Measurements from ENCODE around the gene AKR1D1.
"Not testable (repeated sequence)": the region's sequence is repeated elsewhere in the genome, so short reads cannot be mapped to it uniquely, and the experiment has no call there.

The AKR1D1 gene, protein sequence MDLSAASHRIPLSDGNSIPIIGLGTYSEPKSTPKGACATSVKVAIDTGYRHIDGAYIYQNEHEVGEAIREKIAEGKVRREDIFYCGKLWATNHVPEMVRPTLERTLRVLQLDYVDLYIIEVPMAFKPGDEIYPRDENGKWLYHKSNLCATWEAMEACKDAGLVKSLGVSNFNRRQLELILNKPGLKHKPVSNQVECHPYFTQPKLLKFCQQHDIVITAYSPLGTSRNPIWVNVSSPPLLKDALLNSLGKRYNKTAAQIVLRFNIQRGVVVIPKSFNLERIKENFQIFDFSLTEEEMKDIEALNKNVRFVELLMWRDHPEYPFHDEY

DNA sequence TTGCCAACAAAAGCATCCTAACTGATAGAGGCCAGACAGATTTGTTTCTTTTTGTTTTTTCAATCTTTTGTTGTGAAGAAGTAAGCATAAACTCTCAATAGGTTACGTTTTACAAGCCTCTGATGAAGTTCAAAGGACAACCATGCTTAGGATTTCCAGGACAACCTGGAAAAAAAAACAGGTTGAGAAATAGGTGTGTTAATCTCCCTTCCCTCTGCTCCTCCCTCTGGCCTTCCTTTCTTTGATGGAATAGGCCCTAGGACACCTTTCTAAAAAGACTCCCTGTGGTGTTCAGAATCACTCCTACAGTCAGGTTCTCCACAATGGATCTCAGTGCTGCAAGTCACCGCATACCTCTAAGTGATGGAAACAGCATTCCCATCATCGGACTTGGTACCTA is at the start of gene AKR1D1:
TSS of gene AKR1D1 (plus strand) at position 264 of the 400 bp plus-strand sequence. CDS start at position 324, 60 bp downstream.
- DNase-seq: no peak

DNA sequence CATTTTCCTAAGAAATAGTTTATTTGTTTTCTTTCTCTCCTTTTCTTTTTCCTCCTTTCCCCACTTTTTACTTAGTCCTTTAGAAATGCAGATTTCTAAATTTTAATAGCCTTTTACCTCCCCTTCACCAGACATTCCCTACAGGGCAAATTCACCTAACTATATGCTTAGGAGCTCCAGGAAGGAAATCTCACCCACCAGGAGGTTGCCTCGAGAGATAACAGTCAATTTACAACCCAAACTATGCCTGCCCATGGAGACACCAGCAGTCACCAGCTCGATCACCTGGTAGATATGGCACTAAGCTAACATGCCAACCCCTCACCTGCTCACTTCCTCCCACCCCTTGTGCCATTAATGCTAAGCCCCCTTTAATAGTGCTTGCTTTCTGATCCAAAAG is 49.2 kb upstream of the AKR1D1 start:
- no peak for DNase-seq

DNA sequence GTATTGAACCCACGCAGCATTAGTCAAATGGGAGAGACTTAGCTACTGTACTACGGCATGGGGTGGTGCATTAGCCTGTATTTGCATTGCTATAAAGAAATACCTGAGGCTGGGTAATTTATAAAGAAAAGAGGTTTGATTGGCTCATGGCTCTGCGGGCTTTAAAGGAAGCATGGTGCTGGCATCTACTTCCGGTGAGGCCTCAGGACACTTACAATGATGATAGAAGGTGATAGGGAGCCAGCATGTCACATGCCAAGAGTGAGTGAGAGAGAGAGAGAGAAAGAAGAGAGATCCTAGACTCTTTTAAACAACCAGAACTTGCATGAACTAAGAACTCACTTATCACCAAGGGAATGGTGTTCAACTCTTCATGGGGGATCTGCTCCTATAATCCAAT is 47.1 kb upstream of the AKR1D1 start:
- no peak for DNase-seq

DNA sequence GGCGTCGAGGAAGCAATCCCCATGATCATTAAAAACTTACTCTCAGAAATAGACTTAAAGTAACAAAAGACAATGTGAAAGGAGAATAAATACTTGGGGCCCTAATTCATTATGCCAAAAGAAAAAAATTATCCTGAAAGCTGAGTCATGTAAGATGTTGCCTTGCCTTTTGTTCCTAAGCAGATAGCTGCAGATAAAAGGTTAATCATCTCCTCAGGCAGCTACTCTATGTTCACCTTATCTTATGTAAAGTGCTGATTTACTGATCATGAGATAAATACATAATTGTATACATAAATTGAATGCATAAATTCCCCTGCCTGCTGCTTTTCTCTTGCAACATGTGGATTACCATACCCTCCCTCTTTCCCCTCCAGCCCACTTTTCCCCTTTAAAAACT is 46.3 kb upstream of the AKR1D1 start:
- no peak for DNase-seq

DNA sequence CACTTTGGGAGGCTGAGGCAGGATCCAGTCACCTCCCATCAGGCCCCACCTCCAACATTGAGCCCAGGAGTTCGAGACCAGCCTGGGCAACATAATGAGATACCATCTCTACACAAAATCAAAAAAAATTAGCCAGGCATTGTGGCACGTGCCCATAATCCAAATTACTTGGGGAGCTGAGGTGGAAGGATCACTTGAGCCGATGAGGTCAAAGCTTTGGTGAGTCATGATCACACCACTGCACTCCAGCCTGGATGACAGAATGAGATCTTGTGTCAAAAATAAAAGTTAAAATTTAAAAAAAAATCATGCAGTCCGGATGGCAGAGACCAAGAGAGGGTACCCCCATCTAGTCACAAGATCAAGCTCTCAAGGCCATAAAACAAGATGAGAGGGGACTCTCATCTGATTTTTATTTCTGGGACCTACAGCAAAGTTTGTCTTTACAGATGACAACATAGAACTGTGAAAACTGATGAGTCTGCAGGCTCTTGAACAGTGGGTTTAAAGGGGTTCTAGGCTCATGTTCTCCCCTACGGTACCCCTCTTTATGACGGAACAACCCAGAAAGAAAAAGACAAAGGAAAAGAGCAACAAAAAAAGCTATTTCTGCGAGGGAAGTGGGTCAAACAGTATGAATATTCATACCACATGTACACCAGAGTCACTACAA is 45.4 kb upstream of the AKR1D1 start:
- DNase-seq: no peak

DNA sequence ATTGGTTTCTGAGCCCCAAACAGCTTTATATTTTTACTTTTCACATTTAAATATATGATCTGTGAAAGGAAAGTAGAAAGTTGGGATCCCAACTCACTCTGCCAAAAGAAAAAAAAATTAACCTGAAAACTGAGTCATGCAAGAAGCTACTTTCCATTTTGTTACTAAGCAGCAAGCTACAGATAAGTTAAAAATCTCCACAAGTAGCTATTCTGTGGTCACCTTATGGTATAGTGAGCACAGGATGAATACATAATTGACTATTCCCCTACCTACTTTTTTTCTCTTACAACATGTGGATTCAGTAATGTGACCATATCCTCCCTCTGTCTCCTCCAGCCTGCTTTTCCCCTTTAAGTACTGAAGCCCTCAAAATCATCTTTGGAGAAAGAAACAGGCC is 44.1 kb upstream of the AKR1D1 start:
- DNase-seq: no peak

DNA sequence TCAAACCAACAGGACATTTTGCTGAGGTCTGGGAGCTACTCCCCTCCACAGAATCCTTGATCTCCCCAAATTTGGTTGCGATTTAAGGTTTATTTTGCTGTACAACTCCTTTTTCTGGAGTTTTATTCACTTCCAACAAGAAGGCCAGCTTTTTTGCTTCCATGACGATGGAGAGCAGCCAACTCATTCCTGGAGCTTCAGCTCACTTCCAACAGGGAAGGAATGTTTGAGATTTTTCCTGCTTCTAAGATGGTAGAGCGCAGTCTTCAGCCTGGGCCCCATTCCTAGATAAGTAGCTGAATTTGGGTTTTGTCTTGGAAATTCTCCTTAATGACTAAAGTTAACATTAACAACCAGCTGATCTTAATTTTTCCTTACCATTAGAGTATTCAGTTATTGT is 43.5 kb upstream of the AKR1D1 start:
- DNase-seq: no peak

DNA sequence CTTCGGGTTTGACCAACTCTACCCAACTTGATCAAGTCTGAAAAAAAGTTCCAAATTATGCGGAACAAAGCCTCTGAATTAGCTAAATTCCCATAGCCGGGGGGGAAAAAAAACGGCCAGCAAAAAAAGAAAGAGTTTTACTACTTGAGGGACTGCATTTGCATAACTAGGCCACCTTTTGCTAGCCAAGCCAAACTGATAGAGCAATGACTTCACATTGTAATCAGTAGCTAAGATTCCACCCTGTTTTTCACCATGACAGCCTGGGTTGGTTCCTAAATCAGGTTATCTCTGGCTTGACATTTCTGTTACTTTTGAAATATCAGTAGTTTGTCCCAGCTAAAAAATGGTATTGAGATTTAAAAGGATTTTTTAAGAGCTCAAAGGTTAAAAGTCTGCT is 43.0 kb upstream of the AKR1D1 start:
- DNase-seq: no peak

DNA sequence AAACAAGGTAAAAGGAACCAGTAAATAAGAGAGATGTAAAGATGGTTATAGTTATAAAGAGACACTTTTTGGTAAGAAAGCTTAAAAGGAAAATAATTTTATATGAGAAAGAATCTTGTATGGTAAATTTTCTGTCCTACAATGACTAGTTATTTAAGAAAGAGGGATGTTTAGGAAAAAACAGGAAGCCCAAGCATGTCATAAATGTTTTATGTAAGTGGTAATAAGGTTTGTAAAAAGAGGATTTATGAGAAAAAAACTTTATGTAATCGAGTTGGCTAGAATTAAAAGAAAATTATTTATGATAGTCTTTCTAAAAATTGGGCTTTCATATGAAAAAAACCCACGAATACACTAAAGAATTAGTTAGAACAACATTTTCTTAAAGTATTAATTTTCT is 40.1 kb upstream of the AKR1D1 start:
- DNase-seq: no peak

DNA sequence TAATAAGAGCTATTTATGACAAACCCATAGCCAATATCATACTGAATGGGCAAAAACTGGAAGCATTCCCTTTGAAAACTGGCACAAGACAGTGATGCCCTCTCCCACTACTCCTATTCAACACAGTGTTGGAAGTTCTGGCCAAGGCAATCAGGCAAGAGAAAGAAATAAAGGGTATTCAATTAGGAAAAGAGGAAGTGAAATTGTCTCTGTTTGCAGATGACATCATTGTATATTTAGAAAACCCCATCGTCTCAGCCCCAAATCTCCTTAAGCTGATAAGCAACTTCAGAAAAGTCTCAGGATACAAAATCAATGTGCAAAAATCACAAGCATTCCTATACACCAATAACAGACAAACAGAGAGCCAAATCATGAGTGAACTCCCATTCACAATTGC is 36.2 kb upstream of the AKR1D1 start:
- not testable (repeated sequence) for DNase-seq

DNA sequence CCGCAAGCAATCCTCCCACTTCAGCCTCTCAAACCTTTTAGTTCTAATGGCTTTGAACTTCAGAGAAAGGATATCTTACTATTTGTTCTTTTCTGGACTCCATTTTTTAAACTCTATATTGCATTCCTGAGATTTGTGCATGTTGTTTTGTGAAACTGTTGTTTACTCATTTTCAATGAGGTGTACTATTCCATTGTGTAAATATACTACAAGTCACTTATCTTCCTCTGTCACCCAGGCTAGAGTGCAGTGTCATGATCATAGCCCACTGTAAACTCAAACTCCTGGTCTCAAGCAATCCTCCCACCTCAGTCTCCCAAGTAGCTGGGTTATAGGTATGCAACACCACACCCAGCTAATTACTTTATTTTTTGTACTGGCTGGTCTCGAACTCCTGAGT is 31.4 kb upstream of the AKR1D1 start:
- DNase-seq: no peak

DNA sequence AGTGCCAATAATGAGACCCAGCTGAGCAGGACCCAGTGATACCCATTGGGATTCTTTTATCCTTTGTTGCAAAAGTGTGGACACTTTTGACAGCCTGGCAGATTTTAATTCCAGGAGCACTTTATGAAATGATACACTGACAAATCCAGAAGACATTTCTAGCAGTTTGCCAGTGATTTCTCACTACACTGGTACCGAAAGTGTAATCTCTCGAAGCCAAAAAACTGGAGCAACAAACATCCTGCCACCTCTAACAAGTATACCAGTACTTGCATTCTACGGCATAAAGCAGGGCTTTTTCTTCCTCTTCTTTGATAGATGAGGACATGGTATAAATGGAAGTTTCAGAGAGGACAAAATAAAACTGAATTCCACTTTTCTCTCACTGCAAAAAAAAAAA is 28.4 kb upstream of the AKR1D1 start:
- no peak for DNase-seq

DNA sequence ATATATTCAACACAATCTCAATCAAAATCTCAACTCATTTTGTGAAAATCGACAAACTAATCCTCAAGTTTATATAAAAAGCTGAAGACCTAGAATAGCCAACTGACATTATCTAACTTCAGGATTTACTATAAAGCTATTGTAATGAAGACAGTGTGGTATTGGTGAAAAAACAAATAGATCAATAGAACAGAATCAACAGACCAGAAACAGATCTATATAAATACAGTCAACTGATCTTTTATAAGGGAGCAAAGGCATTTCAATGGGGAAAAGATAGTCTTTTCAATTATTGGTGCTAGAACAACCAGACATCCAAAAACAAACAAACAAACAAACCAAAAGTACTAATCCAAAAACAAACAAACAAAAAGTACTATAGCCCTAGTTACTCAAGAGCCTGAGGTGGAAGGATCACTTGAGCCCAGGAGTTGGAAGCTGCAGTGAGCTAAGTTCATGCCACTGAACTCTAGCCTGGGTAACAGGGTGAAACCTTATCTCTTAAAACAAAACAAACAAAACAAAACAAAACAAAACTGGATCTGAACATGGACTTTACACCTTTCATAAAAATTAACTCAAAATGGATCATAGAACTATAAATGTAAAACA is 26.6 kb upstream of the AKR1D1 start:
- DNase-seq: no peak

DNA sequence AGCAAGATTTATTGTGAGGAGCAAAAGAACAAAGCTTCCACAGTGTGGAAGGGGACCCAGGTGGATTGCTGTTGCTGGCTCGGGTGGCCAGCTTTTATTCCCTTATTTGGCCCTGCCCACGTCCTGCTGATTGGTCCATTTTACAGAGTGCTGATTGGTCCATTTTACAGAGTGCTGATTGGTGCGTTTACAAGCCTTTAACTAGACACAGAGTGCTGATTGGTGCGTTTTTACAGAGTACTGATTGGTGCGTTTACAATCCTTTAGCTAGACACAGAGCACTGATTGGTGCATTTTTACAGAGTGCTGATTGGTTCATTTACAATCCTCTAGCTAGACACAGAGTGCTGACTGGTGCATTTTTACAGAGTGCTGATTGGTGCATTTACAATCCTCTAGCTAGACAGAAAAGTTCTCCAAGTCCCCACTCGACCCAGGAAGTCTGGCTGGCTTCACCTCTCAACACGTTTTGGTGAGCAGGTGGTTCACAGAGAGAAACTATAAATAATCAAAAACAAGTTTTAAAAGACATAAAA is 24.5 kb upstream of the AKR1D1 start:
- DNase-seq: not testable (repeated sequence)

DNA sequence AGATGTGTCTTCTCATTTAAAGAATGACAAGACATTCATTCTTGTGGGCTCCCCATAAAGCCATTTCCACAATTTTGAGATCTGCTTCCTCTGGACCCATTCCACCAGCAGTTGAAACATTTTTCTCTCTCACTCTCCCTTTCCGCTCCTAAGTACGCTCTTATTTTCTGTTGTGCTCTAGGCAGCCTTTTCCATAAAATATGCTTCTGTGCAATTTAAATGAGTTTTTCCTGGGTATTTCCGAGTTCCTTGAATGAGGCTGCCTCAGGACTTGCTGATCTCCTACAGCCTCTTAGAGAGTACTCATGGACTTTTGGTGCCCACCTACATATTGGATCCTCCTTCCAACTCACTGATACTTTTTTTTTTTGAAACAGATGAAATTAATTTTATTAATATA is 23.6 kb upstream of the AKR1D1 start:
- DNase-seq: no peak

DNA sequence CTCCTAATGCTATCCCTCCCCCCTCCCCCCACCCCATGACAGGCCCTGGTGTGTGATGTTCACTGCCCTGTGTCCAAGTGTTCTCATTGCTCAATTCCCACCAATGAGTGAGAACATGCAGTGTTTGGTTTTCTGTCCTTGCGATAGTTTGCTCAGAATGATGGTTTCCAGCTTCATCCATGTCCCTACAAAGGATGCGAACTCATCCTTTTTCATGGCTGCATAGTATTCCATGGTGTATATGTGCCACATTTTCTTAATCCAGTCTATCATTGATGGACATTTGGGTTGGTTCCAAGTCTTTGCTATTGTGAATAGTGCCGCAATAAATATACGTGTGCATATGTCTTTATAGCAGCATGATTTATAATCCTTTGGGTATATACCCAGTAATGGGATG is 20.6 kb upstream of the AKR1D1 start:
- DNase-seq: not testable (repeated sequence)

DNA sequence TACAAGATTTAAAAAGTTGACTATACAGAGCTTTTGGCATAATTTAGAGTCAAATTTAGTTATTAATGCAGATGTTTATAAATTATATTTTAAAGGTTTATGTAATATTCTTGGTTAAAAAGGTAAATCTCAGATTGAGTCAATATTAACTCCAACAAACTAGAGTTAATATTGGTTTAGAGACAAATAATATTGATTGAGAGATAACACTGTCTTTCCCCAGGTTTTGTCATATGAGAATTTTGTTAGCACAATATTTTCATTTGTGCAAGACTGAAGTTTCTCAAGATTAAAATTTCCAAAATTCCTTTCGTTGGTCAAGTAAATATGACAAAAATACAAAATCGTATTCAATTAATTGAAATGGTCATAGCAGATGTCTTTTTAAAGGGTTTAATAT is 12.9 kb upstream of the AKR1D1 start:
- no peak for DNase-seq

DNA sequence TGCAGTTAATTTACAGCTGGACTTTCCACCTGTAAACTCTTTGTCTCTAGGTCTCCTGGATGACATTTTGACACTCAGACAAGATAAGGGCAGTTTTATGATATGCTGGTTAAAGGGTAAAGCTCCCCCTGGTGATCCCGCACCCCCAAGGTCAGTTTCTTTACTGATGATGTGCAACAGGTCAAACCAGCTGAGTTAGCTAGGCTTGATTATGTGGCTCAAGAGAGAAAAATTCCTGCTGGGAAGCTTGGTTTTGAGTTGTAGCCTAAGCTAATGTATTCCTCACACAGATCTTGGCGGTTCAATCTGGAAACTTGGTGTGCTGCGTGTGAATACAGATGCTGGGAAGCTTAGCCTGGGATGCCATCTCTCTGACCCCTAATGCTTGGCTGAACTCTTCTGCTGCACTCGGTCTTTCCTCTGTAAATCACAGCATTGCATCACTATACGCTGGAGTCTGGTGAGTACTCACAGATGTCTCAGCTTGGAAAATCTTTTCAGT is 11.4 kb upstream of the AKR1D1 start:
- DNase-seq: no peak

DNA sequence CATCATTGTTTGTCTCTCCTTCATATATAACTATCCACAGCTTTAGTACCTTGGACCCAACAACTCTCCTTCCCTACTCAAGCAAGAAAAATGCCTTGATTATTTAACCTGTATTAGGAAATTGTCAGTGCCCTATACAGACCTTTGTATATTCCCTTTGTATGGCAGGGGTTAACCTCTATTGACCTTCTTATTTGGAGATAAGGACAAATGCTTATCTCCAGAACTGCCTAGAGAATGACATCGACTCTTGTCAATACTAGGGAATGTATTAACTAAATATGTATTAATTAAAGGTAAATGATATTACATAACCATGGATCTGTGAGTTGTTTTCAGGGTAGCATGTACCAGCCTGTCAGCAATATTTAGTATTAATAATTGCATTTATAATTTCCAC is 10.4 kb upstream of the AKR1D1 start:
- no peak for DNase-seq

DNA sequence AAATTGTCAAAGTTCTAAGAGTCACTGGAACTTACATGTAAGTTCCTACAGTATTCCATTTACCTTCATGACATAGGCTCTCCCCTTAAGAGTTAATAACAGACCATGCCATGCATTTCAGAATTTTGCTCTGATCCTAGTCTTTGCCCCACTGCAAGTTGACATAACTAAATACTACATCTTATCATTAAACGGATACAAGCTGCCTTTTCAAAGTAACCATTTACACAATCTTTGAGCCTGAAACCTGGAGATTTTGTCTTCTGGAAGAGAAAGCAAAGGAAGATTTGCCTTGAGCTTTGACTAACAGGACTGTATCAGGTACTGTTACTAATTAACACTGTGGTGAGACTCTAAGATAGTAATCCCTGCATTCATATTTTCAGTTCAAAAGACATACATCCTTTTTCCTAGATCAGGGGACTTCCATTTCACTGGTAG is 9.3 kb upstream of the AKR1D1 start:
- DNase-seq: no peak

DNA sequence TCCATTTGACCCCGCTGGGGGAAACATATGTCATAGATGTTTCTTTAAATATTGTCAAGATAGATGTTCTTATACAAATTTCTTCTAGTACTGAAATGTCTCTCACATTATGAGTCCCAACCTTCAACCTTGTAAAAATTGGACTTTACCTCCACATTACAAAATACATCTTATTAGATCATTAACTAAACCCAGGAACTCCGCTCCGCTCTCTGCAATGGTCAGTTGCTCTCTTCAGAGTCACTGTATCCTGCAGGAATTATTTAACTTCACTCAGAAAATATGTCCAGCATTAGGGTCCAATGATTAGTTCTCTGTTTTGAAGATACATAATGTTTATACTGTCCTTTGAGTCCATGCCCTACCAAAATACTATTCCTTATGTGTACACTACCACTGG is 8.5 kb upstream of the AKR1D1 start:
- no peak for DNase-seq

DNA sequence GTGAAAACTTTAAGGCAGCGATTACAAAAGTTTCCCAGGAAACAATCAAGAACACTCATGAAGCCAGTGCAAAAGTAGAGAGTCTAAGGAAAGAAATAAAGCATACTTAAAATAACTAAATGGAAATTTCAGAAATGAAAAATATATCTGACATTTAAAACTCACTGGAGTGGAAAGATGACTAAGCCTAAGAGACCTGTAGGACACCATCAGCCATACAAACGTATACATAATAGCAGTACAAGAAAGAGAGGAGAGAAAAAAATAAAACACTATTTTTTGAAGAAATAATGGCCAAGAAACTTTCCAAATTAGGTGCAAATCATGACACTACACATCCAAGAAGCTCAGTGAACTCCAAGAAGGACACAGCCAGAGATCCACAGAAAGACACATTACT is 5.4 kb upstream of the AKR1D1 start:
- DNase-seq: no peak

DNA sequence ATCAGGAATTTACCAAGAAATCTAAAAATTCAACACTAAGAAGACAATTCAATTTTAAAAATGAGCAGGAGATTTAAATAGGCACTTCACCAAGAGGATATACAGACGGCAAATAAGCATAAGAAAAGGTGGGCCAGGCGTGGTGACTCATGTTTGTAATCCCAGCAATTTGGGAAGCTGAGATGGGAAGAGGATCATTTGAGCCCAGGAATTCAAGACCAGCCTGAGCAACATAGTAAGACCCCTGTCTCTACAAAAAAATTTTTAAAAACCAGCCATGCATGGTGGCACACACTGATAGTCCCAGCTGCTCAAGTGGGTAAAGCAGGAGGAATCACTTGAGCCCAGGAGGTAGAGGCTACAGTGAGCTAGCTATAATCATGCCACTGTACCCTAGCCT is 3.5 kb upstream of the AKR1D1 start:
- DNase-seq: no peak

DNA sequence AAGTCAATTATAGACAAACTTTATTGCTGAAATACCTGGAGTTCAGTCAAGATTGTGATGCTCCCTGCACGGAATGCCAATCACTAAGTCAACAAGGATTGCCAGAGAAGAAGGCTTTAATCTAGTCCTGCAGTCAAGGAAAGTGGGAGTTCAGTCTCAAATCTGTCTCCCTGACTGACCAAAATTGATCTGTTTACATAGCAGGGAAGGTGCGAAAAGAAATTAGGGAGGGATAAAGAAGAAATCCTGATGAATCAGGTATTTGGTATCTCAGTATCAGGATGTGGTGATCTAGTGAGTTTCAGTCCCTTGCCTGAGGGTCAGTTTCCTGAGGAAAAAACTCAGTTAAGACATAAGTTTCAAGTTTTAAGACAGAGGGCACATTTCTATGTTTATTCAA is 2.1 kb upstream of the AKR1D1 start:
- DNase-seq: no peak
